ENCODE measurements around the gene ANKRD9. TPM values are rescaled to one million over a fixed set of nuclear protein-coding genes. Genes with fewer than 3 reads are reported as not detected.

Gene ANKRD9
- total RNA-seq, 1 donor from 2014 or later = 26.5 TPM

DNA sequence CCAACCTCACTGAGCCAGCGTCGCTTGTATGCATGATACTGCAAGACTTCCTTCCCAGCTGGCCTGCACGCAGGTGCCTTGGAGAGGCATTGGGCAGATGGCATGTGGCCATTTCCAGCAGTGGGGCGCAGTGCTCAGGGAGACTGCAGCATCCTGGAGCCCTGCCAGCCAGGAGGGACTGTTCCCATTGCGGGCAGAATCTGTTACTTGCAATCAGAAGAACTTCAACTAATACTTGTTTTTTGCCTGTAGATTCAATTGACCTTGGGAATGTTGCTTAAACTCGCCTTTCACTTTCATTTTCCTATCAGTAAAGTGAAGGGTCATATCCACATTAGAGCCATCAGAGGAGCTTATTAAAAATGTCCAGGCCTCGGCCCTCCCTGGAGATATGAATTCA is 29.8 kb downstream of the ANKRD9 start:
- no peaks in the 10 kb centered on the region for H3K4me1 Mint-ChIP-seq (ENCODE audit: low read depth)
- H3K36me3 Mint-ChIP-seq (ENCODE audit: insufficient read depth) = peaks cover 14% of the 10 kb centered on the region
- H3K27ac Mint-ChIP-seq = no peak overlapping the region
- peaks cover 4% of the 10 kb centered on the region for H3K9me3 Mint-ChIP-seq (ENCODE audit: low read depth)
- H3K27me3 Mint-ChIP-seq = no peaks in the 10 kb centered on the region
- H3K4me3 Mint-ChIP-seq (ENCODE audit: low read depth) = no peak overlapping the region
- TF ChIP-seq, protein P1, sequence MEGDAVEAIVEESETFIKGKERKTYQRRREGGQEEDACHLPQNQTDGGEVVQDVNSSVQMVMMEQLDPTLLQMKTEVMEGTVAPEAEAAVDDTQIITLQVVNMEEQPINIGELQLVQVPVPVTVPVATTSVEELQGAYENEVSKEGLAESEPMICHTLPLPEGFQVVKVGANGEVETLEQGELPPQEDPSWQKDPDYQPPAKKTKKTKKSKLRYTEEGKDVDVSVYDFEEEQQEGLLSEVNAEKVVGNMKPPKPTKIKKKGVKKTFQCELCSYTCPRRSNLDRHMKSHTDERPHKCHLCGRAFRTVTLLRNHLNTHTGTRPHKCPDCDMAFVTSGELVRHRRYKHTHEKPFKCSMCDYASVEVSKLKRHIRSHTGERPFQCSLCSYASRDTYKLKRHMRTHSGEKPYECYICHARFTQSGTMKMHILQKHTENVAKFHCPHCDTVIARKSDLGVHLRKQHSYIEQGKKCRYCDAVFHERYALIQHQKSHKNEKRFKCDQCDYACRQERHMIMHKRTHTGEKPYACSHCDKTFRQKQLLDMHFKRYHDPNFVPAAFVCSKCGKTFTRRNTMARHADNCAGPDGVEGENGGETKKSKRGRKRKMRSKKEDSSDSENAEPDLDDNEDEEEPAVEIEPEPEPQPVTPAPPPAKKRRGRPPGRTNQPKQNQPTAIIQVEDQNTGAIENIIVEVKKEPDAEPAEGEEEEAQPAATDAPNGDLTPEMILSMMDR (IDR thresholded peaks at IDR 0.05; ENCODE audit: unreplicated experiment) = no peak
- no peak for DNase-seq (ENCODE audit: low spot score, unreplicated experiment)

DNA sequence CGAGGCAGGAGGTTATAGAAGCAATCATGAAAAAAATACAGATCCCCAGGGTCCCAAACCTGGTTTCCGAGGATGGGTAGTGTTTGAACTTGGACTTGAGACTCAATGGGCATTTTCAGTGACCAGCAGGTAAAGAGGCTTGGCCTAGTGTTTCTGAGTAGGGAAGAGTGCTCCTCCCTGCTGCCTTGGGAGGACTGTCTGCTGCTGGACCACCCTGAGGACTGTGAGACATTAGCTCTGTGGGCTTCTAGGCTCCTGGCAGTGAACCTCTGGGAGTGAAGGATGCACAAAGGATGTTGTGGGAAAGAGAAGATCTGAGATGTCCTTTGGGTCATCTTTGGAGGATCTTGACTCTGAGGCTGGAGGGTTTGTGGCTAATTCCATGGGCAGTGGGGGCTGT is 30.5 kb downstream of the ANKRD9 start:
- no peak overlapping the region for H3K4me3 Mint-ChIP-seq (ENCODE audit: low read depth)

DNA sequence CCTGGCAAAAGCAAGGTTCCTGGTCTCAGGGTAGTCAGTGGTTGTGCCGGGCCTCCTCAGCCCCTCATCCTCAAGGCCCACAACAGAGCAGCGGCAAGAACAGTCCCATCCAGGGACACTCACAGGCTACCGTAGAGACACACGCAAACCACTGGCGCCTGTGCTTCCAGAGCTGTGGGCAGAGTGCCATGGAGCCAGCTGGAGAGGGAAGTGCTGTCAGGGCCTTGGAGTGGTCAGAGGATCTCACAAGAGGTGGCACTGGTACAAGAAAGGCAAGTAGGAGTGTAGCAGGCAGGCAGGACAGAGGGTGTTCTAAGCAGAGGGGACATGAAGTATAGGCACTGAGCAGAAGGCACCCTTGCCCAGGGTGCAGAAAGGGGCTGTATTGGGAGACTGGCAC is 34.6 kb downstream of the ANKRD9 start:
- DNase-seq (ENCODE audit: low spot score, unreplicated experiment) = no peak
- Mint-ChIP-seq H3K4me1 (ENCODE audit: low read depth) (peaks cover under 1% of the 10 kb centered on the region), H3K27ac (no peak overlapping the region), H3K36me3 (ENCODE audit: insufficient read depth) (peaks cover 13% of the 10 kb centered on the region), H3K27me3 (no peaks in the 10 kb centered on the region), H3K9me3 (ENCODE audit: low read depth) (peaks cover 1% of the 10 kb centered on the region), H3K4me3 (ENCODE audit: low read depth) (no peak overlapping the region)
- TF ChIP-seq, protein P1 (IDR thresholded peaks at IDR 0.05; ENCODE audit: unreplicated experiment) = no peak

More for the DNA sequence above, 30.5 kb downstream of the ANKRD9 start:
- TF ChIP-seq, protein P1 (IDR thresholded peaks at IDR 0.05; ENCODE audit: unreplicated experiment) = no peak
- peaks cover 4% of the 10 kb centered on the region for H3K9me3 Mint-ChIP-seq (ENCODE audit: low read depth)
- no peaks in the 10 kb centered on the region for H3K4me1 Mint-ChIP-seq (ENCODE audit: low read depth)
- no peak overlapping the region for H3K27ac Mint-ChIP-seq
- DNase-seq (ENCODE audit: low spot score, unreplicated experiment) = no peak
- no peaks in the 10 kb centered on the region for H3K27me3 Mint-ChIP-seq
- H3K36me3 Mint-ChIP-seq (ENCODE audit: insufficient read depth) = peaks cover 14% of the 10 kb centered on the region

DNA sequence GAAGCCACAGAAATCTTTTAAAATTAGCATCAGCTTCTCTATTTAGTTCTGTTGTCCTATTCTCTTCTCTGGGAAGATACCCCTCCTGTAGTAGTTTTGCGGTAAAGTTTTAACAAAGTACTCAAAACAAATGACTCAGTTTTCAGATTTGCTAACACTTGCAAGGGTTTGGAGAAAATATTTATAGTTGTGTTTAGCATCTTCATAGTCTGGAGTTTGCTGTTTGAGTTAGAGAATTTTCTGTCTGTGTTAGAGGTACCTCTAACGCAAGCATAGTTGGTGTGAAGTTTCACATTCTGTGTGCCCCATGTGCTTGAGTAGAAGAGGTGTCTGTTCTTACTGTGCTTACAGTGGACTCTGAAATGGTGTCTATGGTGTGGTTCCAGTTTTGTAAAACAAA is 36.0 kb downstream of the ANKRD9 start:
- no peak overlapping the region for H3K4me3 Mint-ChIP-seq (ENCODE audit: low read depth)
- no peak for DNase-seq (ENCODE audit: low spot score, unreplicated experiment)
- peaks cover 13% of the 10 kb centered on the region for H3K4me1 Mint-ChIP-seq (ENCODE audit: low read depth)
- H3K36me3 Mint-ChIP-seq (ENCODE audit: insufficient read depth) = peaks cover 21% of the 10 kb centered on the region
- peaks cover 8% of the 10 kb centered on the region for H3K9me3 Mint-ChIP-seq (ENCODE audit: low read depth)
- no peaks in the 10 kb centered on the region for H3K27me3 Mint-ChIP-seq
- no peak overlapping the region for H3K27ac Mint-ChIP-seq
- TF ChIP-seq, protein P1 (IDR thresholded peaks at IDR 0.05; ENCODE audit: unreplicated experiment) = no peak

DNA sequence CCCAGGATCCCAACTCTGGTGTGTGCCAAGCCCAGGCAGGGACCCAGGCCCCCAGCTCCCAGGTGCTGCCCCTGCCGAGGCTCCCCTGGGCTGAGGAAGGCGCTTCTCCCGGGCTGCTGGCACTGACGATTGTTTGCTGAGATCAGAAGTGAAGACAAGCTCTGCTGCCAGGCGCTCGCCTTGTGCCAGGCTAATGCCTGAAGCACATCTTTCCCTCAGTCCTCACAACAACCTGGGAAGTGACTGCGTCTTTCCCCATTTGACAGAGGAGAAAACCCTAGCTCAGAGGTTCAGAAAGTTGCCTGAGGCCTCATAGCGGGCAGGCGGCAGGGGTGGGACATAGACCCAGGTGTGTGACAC is 36.8 kb downstream of the ANKRD9 start:
- H3K27ac Mint-ChIP-seq = no peak overlapping the region
- no peak for DNase-seq (ENCODE audit: low spot score, unreplicated experiment)
- H3K27me3 Mint-ChIP-seq = no peaks in the 10 kb centered on the region
- H3K36me3 Mint-ChIP-seq (ENCODE audit: insufficient read depth) = peaks cover 26% of the 10 kb centered on the region
- peaks cover 9% of the 10 kb centered on the region for H3K9me3 Mint-ChIP-seq (ENCODE audit: low read depth)
- TF ChIP-seq, protein P1 (IDR thresholded peaks at IDR 0.05; ENCODE audit: unreplicated experiment) = no peak
- peaks cover 14% of the 10 kb centered on the region for H3K4me1 Mint-ChIP-seq (ENCODE audit: low read depth)
- no peak overlapping the region for H3K4me3 Mint-ChIP-seq (ENCODE audit: low read depth)

All from progenitor cell of endocrine pancreas (in vitro differentiated cells).